Pulmonary artery endothelial cell (primary cell): Measurements from ENCODE around the gene KCTD18. TPM values are rescaled to one million over a fixed set of nuclear protein-coding genes. Genes with fewer than 3 reads are reported as not detected.

Experiments
- DNase-seq: peaks from one replicate; pipeline ENCODE4 v3.0.0-alpha.2; 2011; ENCODE audit warnings: low read depth, low spot score
- total RNA-seq: library from RNA; depleted of rRNA; stranded (reverse); fragments of >200 nt; gene quantifications from 2 replicates; pipeline ENCODE4 v1.2.3, GENCODE V29; 2014

Gene KCTD18
- total RNA-seq, 1 donor from 2014 or later, result 11.5 TPM

DNA sequence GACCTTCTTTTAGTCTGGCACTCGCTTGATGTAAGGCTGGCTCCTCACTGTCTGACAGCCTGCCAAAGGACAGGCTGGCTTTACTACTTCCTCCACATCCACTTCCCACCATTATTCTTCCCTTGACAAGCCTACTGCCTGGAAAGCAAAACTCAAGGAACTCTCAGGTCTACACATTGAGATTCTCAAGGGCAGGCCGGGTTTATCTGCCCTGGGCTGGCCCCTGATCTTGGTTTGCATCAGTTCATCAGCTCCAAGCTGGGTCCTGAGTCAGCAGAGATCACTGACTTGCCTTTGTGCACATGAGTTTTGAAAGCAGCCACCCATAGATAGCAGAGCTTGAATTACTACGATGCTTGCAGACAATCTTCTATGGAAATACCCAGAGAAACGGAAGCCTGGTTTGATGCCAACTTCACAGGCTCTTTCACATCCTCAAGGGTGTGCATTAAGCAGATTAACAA lies 53.9 kb downstream of the KCTD18 start:
- no peak for DNase-seq

- no peak for DNase-seq
Measured at GRCh38 chr2:200454927-200455801, 54.7 kb downstream of the KCTD18 start.

- DNase-seq, result no peak
Measured at GRCh38 chr2:200453853-200454534, 55.9 kb downstream of the KCTD18 start.

- no peak for DNase-seq
Measured at GRCh38 chr2:200453142-200453852, 56.6 kb downstream of the KCTD18 start.

DNA sequence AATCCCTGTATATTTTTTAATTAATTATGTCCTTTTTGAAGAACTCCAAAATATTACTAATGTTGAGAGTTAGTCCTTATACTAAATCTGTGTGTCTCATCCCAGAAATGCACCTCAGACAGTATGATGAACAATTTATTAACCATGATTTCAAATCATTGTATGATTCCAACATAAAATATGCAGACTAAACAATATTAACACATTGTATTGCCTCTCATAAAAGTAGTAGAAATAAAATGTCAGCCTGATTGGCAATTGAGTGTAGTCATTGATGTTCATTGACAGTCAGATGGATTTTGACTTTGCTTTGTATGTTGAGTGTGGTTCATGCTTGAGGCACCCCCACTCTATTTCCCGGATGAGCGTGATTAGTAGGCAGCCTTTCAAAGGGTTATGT lies 57.5 kb downstream of the KCTD18 start:
- DNase-seq, result no peak

- DNase-seq, result no peak
Measured at GRCh38 chr2:200451511-200451910, 58.4 kb downstream of the KCTD18 start.

- DNase-seq, result no peak
Measured at GRCh38 chr2:200450288-200450687, 59.6 kb downstream of the KCTD18 start.

DNA sequence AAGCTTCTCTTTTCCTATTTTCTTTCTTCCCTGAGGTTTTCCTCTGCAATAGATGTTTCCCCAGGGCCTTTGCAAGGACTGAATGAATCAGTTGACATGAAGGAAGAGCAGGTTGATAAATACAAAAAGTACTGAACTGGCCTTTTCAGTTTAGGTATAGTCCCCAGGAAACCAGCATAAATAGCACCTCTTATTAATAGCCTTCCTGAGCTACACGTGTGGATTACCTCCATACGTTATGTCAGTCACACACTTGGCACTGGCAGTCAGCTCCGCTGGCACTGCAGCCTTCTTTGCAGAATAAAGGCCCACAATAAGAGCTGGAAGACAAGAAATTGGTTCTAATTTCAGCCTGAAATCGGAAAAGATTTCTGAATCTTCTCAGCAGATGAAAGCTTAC lies 60.7 kb downstream of the KCTD18 start:
- DNase-seq, result no peak

- DNase-seq, result no peak
Measured at GRCh38 chr2:200448455-200448854, 61.4 kb downstream of the KCTD18 start.

DNA sequence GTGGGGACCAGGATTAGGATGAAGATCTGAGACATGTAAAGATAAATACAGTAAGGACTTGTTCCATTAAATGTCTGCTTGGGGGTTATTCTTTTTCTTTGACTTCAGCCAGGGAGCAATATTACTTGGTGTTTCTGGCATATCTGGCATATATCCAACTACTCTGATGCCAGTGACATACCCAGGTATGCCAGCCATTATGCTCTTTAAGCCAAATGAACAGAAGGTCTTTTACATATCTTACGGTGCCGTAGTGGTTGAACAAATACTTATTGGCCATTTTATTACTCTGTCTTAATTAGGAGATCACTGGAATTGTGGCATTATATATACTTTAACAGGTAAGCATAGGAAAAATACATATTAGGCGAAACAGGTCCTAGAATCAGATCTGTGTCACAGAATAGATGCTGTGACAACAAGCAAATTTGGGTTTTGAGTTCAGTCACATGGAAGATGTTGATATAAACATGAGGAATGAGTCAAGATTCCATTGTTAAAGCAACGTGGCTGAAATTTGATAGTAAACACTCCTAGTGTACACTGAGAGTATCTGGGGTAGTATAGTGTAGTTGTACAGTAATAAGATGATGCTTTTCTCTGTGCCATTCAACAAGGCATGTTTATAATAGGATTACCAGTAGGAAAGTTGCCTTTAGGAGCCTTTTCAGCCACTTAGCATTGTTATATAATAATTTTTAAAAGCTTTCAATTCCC lies 62.6 kb downstream of the KCTD18 start:
- no peak for DNase-seq

GRCh38 chr2:200446612-200447011 lies 63.3 kb downstream of the KCTD18 start:
- DNase-seq, result no peak

- DNase-seq, result no peak
Measured at GRCh38 chr2:200445284-200445683, 64.6 kb downstream of the KCTD18 start.

- no peak for DNase-seq
Measured at GRCh38 chr2:200444530-200444929, 65.3 kb downstream of the KCTD18 start.

GRCh38 chr2:200443916-200444315 lies 66.0 kb downstream of the KCTD18 start:
- DNase-seq, result no peak

- DNase-seq, result no peak
Measured at GRCh38 chr2:200443376-200443775, 66.5 kb downstream of the KCTD18 start.

DNA sequence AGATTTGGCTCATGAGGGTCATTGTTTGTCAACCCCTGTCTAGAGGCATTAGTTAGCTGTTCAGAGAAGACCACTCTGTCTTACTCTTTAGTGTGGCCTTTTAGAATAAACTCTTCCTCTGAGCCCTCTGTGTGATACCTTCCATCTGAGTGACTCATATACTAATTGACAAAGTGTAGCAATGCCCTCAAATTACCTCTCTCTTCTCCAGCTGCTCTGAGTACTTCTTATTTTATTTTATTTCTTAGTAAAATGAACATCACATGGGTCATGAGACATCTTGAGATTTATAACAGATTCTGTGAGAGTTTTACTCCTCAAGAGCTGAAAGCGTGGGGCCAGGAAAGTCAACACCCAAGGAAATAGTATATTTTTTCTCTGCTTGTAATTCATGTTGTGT lies 67.4 kb downstream of the KCTD18 start:
- DNase-seq, result no peak

GRCh38 chr2:200439981-200440380 lies 69.9 kb downstream of the KCTD18 start:
- DNase-seq, result no peak
